ENCODE data around the gene GARIN5A.
A peak's percentile ranks its signal among the peaks of the same experiment; 100 is the strongest.

GARIN5A gene

GRCh38 chr19:50428772-50429463 is 47.7 kb downstream of the GARIN5A start:
- TF ChIP-seq CTCF (IDR thresholded peaks at IDR 0.05) = no peak
- TF ChIP-seq ZFX (IDR thresholded peaks at IDR 0.05; ENCODE audit: borderline replicate concordance) = no peak

GRCh38 chr19:50427997-50428425 is 48.6 kb downstream of the GARIN5A start:
- H3K27ac ChIP-seq = peak overlapping the region; percentile 33; the same call in 1 of the 2 replicates
- TF ChIP-seq ZFX (IDR thresholded peaks at IDR 0.05; ENCODE audit: borderline replicate concordance) = no peak
- TF ChIP-seq CTCF (IDR thresholded peaks at IDR 0.05) = no peak

More at GRCh38 chr19:50428772-50429463, 47.7 kb downstream of the GARIN5A start:
- no peak overlapping the region for H3K27ac ChIP-seq

DNA sequence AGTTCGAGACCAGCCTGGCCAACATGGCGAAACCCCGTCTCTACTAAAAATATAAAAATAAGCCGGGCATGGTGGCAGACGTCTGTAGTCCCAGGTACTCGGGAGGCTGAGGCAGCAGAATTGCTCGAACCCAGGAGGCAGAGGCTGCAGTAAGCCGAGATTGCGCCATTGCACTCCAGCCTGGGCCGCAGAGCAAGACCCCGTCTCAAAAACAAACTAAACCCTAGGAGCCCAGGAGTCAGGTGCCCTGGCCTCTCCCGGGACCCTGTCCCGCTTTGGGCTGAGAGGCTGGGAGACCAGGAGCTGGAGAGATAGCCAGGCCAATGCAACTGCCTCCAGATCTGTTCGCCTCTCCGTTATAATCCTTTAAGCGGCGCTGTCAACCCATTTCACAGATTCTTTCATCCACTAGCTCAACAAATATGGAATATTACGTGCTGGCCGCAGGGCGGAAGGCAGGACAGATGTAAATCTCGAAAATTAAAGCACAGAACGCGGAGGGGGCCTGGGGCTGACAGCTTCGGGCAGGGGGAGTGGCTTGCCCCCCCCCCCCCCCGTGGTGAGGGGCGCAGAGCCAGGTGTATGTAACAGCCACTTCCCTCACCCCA is 49.2 kb downstream of the GARIN5A start:
- TF ChIP-seq CTCF (IDR thresholded peaks at IDR 0.05) (no peak; the same call in 1 of the 2 replicates), ZFX (IDR thresholded peaks at IDR 0.05; ENCODE audit: borderline replicate concordance) (no peak)

DNA sequence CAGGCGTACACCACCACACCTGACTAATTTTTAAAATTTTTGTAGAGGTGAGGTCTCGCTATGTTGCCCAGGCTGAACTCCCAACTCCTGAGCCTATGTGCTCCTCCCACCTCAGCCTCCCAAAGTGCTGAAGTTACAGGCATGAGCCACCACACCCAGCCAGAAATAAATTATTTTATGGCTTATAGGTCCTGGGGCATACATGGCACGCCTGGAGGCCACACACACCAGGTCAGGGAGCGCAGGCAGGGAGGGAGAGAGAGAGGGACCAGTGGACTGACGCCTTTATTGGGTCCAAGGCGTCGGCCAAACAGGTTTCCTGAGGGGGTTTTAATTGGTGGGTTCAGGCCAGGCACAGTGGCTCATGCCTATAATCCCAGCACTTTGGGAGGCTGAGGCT is 51.1 kb downstream of the GARIN5A start:
- TF ChIP-seq CTCF (IDR thresholded peaks at IDR 0.05) (no peak), ZFX (IDR thresholded peaks at IDR 0.05; ENCODE audit: borderline replicate concordance) (no peak)
- no peak overlapping the region for H3K27ac ChIP-seq

More for the DNA sequence above, 49.2 kb downstream of the GARIN5A start:
- peak overlapping the region; percentile 33; the same call in 1 of the 2 replicates for H3K27ac ChIP-seq

GRCh38 chr19:50423279-50424113 is 53.2 kb downstream of the GARIN5A start:
- H3K27ac ChIP-seq = no peak overlapping the region
- TF ChIP-seq ZFX (IDR thresholded peaks at IDR 0.05; ENCODE audit: borderline replicate concordance) = no peak
- TF ChIP-seq CTCF (IDR thresholded peaks at IDR 0.05) = no peak

- TF ChIP-seq ZFX (IDR thresholded peaks at IDR 0.05; ENCODE audit: borderline replicate concordance) (no peak), CTCF (IDR thresholded peaks at IDR 0.05) (no peak)
- no peak overlapping the region for H3K27ac ChIP-seq
Measured at GRCh38 chr19:50422397-50423278, 54.0 kb downstream of the GARIN5A start.
